Stimulated activated CD8-positive, alpha-beta memory T cell treated with anti-CD3 and anti-CD28 coated beads, Interleukin-2, amount 100 ng/mL, for 1 hour (primary cell): Measurements from ENCODE around the gene CFDP1.

ENCODE experiments used
- DNase-seq, 2 donors: peaks; one replicate each; pipeline ENCODE4 v3.0.0-alpha.2; 2020; ENCODE audit warnings: low read depth in 2 of 2

CFDP1 gene

DNA sequence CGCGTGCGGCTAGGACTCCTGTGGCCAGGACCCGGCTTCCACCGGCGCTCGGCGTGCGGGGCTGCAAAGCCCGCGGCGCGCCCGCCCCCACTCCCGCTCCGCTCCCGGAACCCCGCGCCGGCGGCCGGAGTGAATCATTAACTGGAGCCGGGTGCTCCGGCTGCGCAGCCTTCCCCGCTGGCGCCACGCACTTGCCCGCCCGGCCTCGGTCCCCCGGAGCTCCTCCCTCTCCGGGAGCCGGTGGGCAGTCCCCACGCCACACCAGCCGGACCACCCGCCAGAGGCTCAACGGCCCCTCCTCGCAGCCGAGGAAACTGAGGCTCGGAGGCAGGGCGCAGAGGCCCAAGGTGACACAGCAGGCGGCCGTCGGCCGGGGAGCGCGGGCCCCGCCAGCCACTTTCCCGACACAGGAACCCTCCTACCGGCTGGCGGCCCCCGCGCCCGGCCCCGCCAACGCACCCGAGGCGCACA, 182.5 kb downstream of the CFDP1 start:
- DNase-seq = no peak

DNA sequence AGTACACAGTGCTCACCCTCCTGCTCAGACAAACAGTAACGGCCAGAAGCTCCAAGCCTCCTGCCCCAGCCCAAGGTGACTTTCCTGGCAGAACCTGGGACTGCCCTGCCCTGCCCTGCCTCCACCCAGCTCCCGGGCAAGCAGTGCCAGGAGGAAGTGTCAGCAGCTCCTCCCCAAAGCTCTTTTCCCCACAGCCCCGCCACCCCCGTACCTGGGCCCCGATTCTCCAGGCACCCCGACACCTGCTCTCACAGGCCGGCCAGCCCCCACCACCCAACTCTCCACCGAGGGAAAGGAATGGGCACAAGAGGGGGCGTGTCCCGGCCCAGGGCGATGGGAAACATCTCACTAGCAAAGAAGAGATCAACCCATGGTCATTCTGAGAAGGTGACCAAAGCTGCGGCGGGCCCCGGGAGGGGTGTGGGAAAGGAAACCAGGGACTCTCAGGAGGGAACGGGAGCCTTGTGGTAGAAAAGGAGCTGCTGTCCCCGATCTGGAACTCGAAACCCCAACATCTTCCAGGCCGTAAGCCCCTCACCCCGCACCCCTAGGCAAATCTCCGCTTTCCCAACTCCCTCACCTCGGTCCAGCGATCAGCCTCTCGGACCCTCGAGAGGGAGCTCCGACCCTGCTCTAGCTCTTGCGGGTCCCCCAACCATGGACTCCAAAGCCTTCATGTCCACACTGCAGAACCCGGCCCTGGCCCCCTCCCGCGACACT, 183.1 kb downstream of the CFDP1 start:
- DNase-seq = no peak

DNA sequence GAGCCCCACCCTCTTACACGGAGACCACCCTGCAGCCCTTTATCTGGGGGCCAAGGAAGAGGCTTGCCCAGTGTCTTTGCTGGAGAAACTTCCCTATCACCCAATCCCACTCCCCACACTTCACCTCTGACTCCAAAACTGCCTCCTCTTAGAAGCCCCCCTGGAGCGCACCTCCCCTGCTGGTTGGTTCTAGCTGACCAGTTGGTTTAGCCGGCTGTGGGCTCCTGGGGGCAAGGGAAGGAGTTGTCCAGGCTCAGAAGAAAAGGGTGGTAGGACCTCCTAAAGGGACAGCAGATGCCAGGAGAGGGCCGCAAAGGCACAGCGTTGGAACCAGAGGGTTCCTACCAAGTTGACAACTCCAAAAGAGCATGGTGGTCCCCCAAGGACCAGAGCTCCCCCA, 183.9 kb downstream of the CFDP1 start:
- DNase-seq = no peak

DNA sequence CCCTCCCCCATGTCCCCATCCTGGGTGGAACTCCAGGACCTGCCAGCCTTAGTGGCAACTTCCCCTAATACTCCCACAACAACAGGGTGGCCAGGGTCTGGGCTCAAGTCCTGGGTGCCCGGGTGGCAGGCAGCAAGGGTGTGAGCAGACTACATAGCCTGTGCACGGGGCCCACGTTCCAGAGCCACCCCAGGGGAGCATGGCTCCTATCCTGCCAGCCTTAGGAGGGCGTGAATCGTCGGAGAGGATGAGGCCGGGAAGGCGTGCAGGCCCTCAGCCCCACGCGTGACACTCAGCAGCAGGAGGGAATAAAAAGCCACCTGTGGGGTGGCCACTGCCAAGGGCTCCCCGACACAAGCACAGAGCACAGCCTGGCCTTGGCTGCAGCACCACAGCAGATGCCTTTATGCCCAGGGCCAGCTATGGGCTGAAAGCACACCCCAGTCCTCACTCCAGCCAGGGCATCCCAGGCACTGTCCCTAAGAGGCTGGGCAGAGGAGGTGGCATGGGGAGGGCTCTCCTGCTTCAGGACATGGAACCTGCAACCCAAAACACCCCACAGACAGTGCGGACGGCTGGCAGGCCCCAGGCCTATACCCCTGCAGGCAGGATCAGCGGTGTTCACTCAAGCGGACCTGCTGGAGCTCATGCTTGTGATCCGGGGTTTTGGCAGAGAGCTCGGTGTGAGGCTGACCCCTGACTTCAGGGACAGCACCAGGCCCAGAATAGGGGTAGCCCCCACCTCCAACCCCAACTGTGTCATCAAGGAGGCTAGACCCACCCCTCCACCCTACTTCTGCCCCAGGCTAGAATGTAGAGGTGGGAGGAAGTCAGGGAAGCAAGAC, 184.5 kb downstream of the CFDP1 start:
- no peak for DNase-seq

DNA sequence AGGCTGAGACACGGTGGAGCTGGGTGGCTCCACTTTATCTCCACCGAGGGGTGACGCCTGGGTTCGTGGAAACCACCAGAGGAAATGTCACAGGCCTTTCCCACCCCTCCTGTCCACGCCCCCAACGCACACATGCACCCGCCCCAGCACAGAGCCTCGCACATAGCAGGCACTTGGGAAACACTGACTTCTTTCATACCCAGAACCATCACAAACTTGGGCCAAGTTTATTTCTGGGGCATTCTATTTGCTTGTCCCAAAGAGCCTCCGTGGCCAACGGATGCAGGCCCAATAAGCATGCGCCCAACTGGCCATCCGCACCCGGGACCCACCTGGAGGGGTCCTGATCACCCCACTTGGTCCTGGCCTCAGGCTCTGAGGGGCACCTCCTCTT, 185.2 kb downstream of the CFDP1 start:
- DNase-seq = no peak

DNA sequence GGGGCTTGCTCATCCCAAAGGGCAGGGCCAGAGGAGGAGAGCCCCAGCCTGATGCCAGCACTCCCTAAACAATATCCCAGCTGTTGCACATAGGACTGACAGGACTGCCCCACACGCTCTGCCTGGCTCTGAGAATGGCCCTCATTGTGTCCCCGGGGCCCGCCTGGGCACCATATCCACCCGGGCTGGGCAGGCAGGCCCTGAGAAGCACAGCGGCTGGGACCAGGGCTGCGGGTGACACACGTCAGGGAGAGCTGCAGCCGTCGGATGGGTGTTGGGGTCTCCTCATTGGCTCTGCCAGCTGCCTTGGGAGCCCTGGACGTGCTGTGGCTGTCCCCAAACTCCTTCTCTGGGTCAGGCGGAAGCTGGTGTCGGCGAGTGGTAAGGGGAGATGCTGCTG, 186.1 kb downstream of the CFDP1 start:
- no peak for DNase-seq

DNA sequence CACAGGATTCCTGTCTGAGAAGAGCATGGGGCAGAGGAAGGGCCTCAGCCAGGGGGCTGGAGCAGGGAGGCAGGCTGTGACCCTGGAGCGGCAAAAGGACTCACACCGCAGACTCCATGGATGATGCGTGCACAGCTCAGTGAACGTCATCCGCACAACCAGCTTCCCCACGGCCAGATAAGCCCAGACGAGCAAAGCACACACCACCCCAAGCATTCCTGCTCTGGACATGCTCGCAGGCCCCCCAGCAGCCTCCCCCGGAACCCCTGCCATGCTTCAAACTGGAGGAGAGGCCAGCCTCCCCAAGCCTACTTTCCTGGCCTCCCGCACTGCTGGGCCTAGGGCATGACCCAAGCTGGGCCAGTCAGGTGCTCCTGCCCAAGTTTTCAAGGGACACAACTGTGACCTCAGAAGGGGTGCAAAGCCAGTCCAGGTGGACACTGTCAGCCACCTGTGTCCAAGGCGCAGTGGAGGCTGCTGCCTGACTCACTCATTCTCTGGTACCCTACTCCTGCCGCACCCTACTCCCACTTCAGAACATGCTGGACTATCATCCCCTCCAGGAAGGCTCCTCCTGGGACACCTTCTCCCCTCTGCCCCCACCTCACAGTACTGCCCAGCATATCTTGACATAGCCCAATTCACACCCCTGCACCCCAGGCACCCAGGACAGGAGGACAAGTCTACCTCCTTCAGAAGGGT, 186.6 kb downstream of the CFDP1 start:
- DNase-seq = no peak

DNA sequence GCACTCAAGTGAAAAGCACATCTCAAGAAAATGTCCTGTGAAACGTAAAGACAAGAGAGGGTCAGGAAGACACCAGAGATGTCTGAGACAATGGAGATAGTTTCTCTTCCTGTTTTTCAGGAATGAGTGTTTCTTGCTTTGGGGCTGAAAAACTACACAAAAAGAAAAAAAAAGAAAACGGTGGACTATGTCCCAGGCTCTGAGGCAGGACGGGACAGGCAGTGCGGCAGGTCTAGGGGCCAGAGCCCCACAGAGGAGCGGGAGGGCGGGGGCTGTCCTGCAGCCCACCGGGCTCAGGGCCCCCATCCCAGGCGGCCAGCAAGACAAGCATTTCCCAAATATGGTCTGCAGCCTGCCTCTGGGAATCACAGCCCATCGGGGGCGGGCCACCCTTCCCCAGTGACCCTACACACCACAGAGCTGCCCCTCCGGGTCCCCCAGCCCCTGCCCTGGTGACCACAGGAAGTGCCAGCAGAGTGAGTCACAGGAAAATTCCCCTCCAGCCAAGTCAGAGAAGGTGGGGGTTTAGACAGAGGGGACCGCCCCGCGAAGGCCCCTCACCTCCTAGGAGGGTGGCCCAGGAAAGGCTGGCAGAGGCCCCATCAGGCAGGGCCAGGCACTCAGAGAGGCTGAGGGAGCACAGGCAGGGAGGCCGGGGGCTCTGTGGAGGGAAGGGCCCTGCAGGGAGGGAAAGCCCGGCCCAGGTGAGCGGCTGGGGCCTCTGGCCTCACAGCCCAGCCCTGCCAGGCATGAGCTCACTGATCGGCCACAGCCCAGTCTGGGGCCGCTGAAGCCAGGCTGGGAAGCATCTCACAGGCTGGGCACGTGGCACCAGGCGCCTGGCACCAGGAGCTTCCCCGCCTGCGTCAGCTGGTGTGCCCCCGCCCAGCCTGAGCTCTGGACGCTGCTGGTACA, 188.2 kb downstream of the CFDP1 start:
- DNase-seq = no peak

DNA sequence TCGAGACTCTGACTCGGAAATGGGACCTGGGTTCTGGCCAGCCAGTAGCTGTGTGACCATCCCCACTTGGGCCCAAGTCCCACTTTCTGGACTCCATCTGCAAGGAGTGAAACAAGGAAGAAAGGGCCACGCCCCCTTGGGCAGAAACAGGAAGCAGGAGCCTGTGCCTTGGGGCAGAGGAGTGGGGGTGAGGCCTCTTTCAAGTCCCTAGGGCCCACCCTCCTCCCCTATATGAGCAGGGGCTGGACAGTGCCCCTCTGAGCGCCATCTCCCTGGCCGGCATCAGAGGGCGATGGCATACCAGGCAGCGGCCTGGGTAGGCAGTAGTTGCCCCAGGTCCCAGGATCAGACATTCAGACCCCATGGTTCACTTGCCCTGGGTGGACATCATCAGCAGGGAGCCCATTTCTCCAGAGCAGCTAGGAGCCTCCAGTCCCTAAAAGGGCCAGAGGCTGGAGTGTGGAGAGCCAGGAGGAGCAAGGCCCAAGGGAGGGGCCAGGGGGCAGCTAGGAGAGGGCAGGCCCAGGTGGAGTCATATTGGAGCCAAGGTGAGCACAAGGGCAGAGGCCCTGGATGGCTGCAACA, 189.0 kb downstream of the CFDP1 start:
- DNase-seq = no peak
